VCaP (cell line): ENCODE data around the gene FRS2.

ENCODE experiments used
- H3K27ac ChIP-seq: fragments of 450-650 bp; 2 replicates; pipeline ENCODE4 v1.5.1; 2017
- CTCF ChIP-seq: fragments of 450-650 bp; conservative IDR thresholded peaks from 2 replicates; pipeline ENCODE4 v1.5.1; 2017; ENCODE audit warnings: mild to moderate bottlenecking, moderate library complexity

The FRS2 gene

GRCh38 chr12:69517406-69517805, 47.2 kb downstream of the FRS2 start:
- TF ChIP-seq CTCF, result no peak
- no peak overlapping the region for H3K27ac ChIP-seq

- H3K27ac ChIP-seq, result no peak overlapping the region
- no peak for TF ChIP-seq CTCF
Observed at GRCh38 chr12:69519871-69520270, 49.7 kb downstream of the FRS2 start.

GRCh38 chr12:69523433-69524330, 53.5 kb downstream of the FRS2 start:
- TF ChIP-seq CTCF, result no peak
- no peak overlapping the region for H3K27ac ChIP-seq

- TF ChIP-seq CTCF, result no peak
- no peak overlapping the region for H3K27ac ChIP-seq
Observed at GRCh38 chr12:69524331-69524630, 54.1 kb downstream of the FRS2 start.

- H3K27ac ChIP-seq, result no peak overlapping the region
- no peak for TF ChIP-seq CTCF
Observed at GRCh38 chr12:69524755-69525469, 54.7 kb downstream of the FRS2 start.

GRCh38 chr12:69527506-69528272, 57.5 kb downstream of the FRS2 start:
- TF ChIP-seq CTCF, result no peak
- H3K27ac ChIP-seq, result no peak overlapping the region

- no peak for TF ChIP-seq CTCF
- no peak overlapping the region for H3K27ac ChIP-seq
Observed at GRCh38 chr12:69529021-69529420, 58.8 kb downstream of the FRS2 start.
